ENCODE results near the gene DNAAF1. TPM values are rescaled to one million over a fixed set of nuclear protein-coding genes. Genes with fewer than 3 reads are reported as not detected.

Gene DNAAF1
- total and polyA plus RNA-seq, 2 of the 8 experiments (the other 6 are each of a cell fraction or from before 2014, with no cell fraction given), result 0.09 to 0.15 TPM

GRCh38 chr16:84161037-84161436, 15.9 kb downstream of the DNAAF1 start (continued):
- no peak for TF ChIP-seq NANOG (IDR thresholded peaks at IDR 0.05; ENCODE audit: insufficient read depth, low read depth, low read length, poor library complexity, severe bottlenecking)
- TF ChIP-seq TEAD4 (IDR thresholded peaks at IDR 0.05; ENCODE audit: low read depth, low read length), result no peak
- TF ChIP-seq HDAC2 (IDR thresholded peaks at IDR 0.05; ENCODE audit: borderline replicate concordance in 1 of 2, low read depth in 2 of 2, low read length in 2 of 2), result no peak

All from H1 (cell line).